GM23338 (cell line): ENCODE data around the gene ATG4A. TPM values are rescaled to one million over a fixed set of nuclear protein-coding genes. Genes with fewer than 3 reads are reported as not detected.
A peak's percentile ranks its signal among the peaks of the same experiment; 100 is the strongest.

ENCODE experiments used
- ATAC-seq: fragments of 200-7000 bp; cut with Tn5 transposase; 3 replicates; pipeline ENCODE4 v1.9.1; 2020
- DNase-seq: peaks from one replicate; pipeline ENCODE4 v3.0.0-alpha.2; 2015; ENCODE audit warnings: low spot score
- H2AFZ ChIP-seq: fragments of 200-600 bp; sonication (generic); 2 replicates; pipeline ENCODE4 v1.8.0; 2016; ENCODE audit warnings: antibody characterized with exemption, mild to moderate bottlenecking, moderate library complexity
- H3F3A ChIP-seq: fragments of 200-600 bp; sonication (generic); replicated peaks from 2 replicates; pipeline ENCODE4 v1.8.0; 2017; ENCODE audit warnings: antibody characterized with exemption, mixed run types, low read depth
- H3K27ac ChIP-seq: fragments of 200-600 bp; sonication (generic); 2 replicates; pipeline ENCODE4 v1.6.1; 2016; ENCODE audit warnings: low read depth
- H3K27me3 ChIP-seq: fragments of 200-600 bp; sonication (generic); 2 replicates; pipeline ENCODE4 v1.8.0; 2016; ENCODE audit warnings: mild to moderate bottlenecking, mixed run types, moderate library complexity; ENCODE audit not compliant: insufficient read depth
- H3K36me3 ChIP-seq: fragments of 200-600 bp; sonication (generic); 2 replicates; pipeline ENCODE4 v1.8.0; 2016; ENCODE audit warnings: mild to moderate bottlenecking; ENCODE audit not compliant: insufficient read depth
- H3K4me1 ChIP-seq: fragments of 200-600 bp; sonication (generic); 2 replicates; pipeline ENCODE4 v1.8.0; 2016; ENCODE audit warnings: mild to moderate bottlenecking, moderate library complexity; ENCODE audit not compliant: insufficient read depth
- H3K4me2 ChIP-seq: fragments of 200-600 bp; sonication (generic); 2 replicates; pipeline ENCODE4 v1.7.1; 2017; ENCODE audit warnings: mixed run types
- H3K4me3 ChIP-seq: fragments of 200-600 bp; sonication (generic); 2 replicates; pipeline ENCODE4 v1.6.1; 2016; ENCODE audit warnings: mixed run types
- H3K79me2 ChIP-seq: fragments of 200-600 bp; sonication (generic); replicated peaks from 2 replicates; pipeline ENCODE4 v1.8.0; 2017; ENCODE audit warnings: mild to moderate bottlenecking; ENCODE audit not compliant: insufficient read depth
- H3K9me2 ChIP-seq: fragments of 200-600 bp; sonication (generic); 2 replicates; pipeline ENCODE4 v1.8.0; 2017; ENCODE audit not compliant: insufficient read depth
- H4K20me1 ChIP-seq: fragments of 200-600 bp; sonication (generic); replicated peaks from 2 replicates; pipeline ENCODE4 v1.8.0; 2017; ENCODE audit warnings: mild to moderate bottlenecking; ENCODE audit not compliant: insufficient read depth
- H3K27ac Mint-ChIP-seq: 2 replicates; pipeline ENCODE4 v1.8.0; 2020; ENCODE audit warnings: inconsistent platforms, mild to moderate bottlenecking, moderate library complexity, mixed read lengths
- H3K27me3 Mint-ChIP-seq: 3 replicates; pipeline ENCODE4 v1.8.0; 2022; ENCODE audit warnings: low read depth, mild to moderate bottlenecking, moderate library complexity, mixed read lengths, inconsistent platforms; ENCODE audit not compliant: insufficient read depth, poor library complexity
- H3K36me3 Mint-ChIP-seq: 3 replicates; pipeline ENCODE4 v1.8.0; 2021; ENCODE audit warnings: low read depth, mild to moderate bottlenecking, inconsistent platforms, moderate library complexity, mixed read lengths
- H3K4me1 Mint-ChIP-seq: 3 replicates; pipeline ENCODE4 v1.8.0; 2020; ENCODE audit warnings: mild to moderate bottlenecking, inconsistent platforms, mixed read lengths
- H3K4me3 Mint-ChIP-seq: 3 replicates; pipeline ENCODE4 v1.8.0; 2021; ENCODE audit warnings: moderate library complexity, mild to moderate bottlenecking, inconsistent platforms, mixed read lengths
- H3K9me3 Mint-ChIP-seq: 3 replicates; pipeline ENCODE4 v1.8.0; 2020; ENCODE audit warnings: moderate library complexity, mild to moderate bottlenecking, inconsistent platforms, mixed read lengths
- CREB1 ChIP-seq: fragments of 250-450 bp; sonication (Bioruptor Pico); IDR thresholded peaks from 2 replicates; pipeline ENCODE4 v1.5.0; 2020; ENCODE audit warnings: low read depth, mild to moderate bottlenecking, moderate library complexity
- CTCF ChIP-seq, 2 experiments: fragments of 200-600 bp in 1 of 2; sonication (generic) in 1 of 2; conservative IDR thresholded peaks; 2 replicates each; pipeline versions ENCODE4 v1.5.1 to v1.6.1; 2016 to 2017; ENCODE audit warnings: antibody characterized with exemption in 2 of 2, low read depth in 2 of 2, mild to moderate bottlenecking in 2 of 2, moderate library complexity in 1 of 2
- ETS1 ChIP-seq: IDR thresholded peaks from 2 replicates; pipeline ENCODE4 v1.6.1; 2016; ENCODE audit warnings: antibody characterized with exemption
- EZH2 ChIP-seq: fragments of 200-600 bp; sonication (generic); IDR thresholded peaks from one replicate; pipeline ENCODE4 v1.8.0; 2017; ENCODE audit warnings: antibody characterized with exemption, mild to moderate bottlenecking, low read depth; ENCODE audit not compliant: unreplicated experiment
- EZH2phosphoT487 ChIP-seq: fragments of 200-600 bp; sonication (generic); IDR thresholded peaks from one replicate; pipeline ENCODE4 v1.8.1; 2018; ENCODE audit warnings: antibody characterized with exemption; ENCODE audit not compliant: unreplicated experiment
- JUNB ChIP-seq: IDR thresholded peaks from one replicate; pipeline ENCODE4 v1.6.1; 2016; ENCODE audit warnings: antibody characterized with exemption; ENCODE audit not compliant: unreplicated experiment
- NANOG ChIP-seq: IDR thresholded peaks from 2 replicates; pipeline ENCODE4 v1.6.1; 2016; ENCODE audit warnings: antibody characterized with exemption, borderline replicate concordance
- POLR2AphosphoS5 ChIP-seq: IDR thresholded peaks from 2 replicates; pipeline ENCODE4 v1.6.1; 2016; ENCODE audit warnings: antibody characterized with exemption, low read depth
- REST ChIP-seq: IDR thresholded peaks from one replicate; pipeline ENCODE4 v1.6.1; 2018; ENCODE audit warnings: antibody characterized with exemption; ENCODE audit not compliant: unreplicated experiment
- STAT1 ChIP-seq: IDR thresholded peaks from one replicate; pipeline ENCODE4 v1.6.1; 2016; ENCODE audit warnings: antibody characterized with exemption; ENCODE audit not compliant: unreplicated experiment
- ZNF114 ChIP-seq: fragments of 250-450 bp; sonication (Bioruptor Pico); IDR thresholded peaks from 2 replicates; pipeline ENCODE4 v1.5.0; 2020; ENCODE audit warnings: mild to moderate bottlenecking, moderate library complexity
- ZNF331 ChIP-seq: fragments of 250-450 bp; sonication (Bioruptor Pico); IDR thresholded peaks from 2 replicates; pipeline ENCODE4 v1.5.0; 2020; ENCODE audit warnings: low read depth, mild to moderate bottlenecking, moderate library complexity
- ZNF462 ChIP-seq: fragments of 250-450 bp; sonication (Bioruptor Pico); IDR thresholded peaks from 2 replicates; pipeline ENCODE4 v1.5.0; 2020; ENCODE audit warnings: mild to moderate bottlenecking, moderate library complexity
- polyA plus RNA-seq: library from polyadenylated mRNA; unstranded; fragments of >200 nt; fragmentation: Nextera tagmentation; extraction: Ambion mirVana; gene quantifications from 2 replicates; pipeline ENCODE4 v1.2.1, GENCODE V29; 2016
- total RNA-seq: library from RNA; depleted of rRNA; stranded (reverse); fragments of >200 nt; shearing (Covaris generic); gene quantifications from 2 replicates; pipeline ENCODE4 v1.2.3, GENCODE V29; 2014

The ATG4A gene
- total and polyA plus RNA-seq, 2 experiments from 2014 or later: 2.1 to 2.8 TPM

- Histone ChIP-seq H3K4me3 (no peak overlapping the region), H3K79me2 (no peaks in the 10 kb centered on the region), H4K20me1 (no peaks in the 10 kb centered on the region), H3K36me3 (no peaks in the 10 kb centered on the region), H3K27me3 (no peaks in the 10 kb centered on the region), H3K27ac (peak overlapping the region; percentile 63; the same call in 1 of the 2 replicates), H3F3A (no peaks in the 10 kb centered on the region), H3K4me1 (peaks cover 4% of the 10 kb centered on the region; the same call in 1 of the 2 replicates), H2AFZ (0 out of 2 replicates have a peak overlapping the region, but pooled peaks have one; percentile 6), H3K4me2 (peak overlapping the region; percentile 53), H3K9me2 (no peaks in the 10 kb centered on the region)
- TF ChIP-seq ZNF114 (CRISPR knock-in tag): no peak
- no peak for TF ChIP-seq NANOG
- no peak for TF ChIP-seq EZH2
- TF ChIP-seq CTCF (conservative IDR thresholded peaks at IDR 0.05; ENCODE audit: low read depth in 2 of 2): no peak
- TF ChIP-seq JUNB: no peak
- TF ChIP-seq STAT1: no peak
- no peak for TF ChIP-seq ZNF331 (CRISPR knock-in tag)
- no peak for TF ChIP-seq CREB1 (CRISPR knock-in tag)
- TF ChIP-seq REST: no peak
- TF ChIP-seq POLR2AphosphoS5: no peak
- no peak for TF ChIP-seq ZNF462 (CRISPR knock-in tag)
- no peak for TF ChIP-seq EZH2phosphoT487
- TF ChIP-seq ETS1: no peak
- DNase-seq (peak; percentile 1), ATAC-seq (no peak; the same call in 2 of the 3 replicates)
- Mint-ChIP-seq H3K4me1 (peaks cover 17% of the 10 kb centered on the region), H3K27ac (peak overlapping the region; percentile 77), H3K36me3 (no peaks in the 10 kb centered on the region), H3K4me3 (no peak overlapping the region; the same call in 2 of the 3 replicates), H3K27me3 (no peaks in the 10 kb centered on the region), H3K9me3 (no peaks in the 10 kb centered on the region)
These were observed 35.1 kb downstream of the ATG4A start for GRCh38 chrX:108126661-108127060.
